GM18951 (cell line): ENCODE results near the gene RBM44.

Source experiments
- POLR2A ChIP-seq: IDR thresholded peaks from 4 replicates; pipeline ENCODE4 v1.6.1; 2011; ENCODE audit warnings: mild to moderate bottlenecking; ENCODE audit not compliant: insufficient read length, insufficient read depth; ENCODE audit errors: extremely low read depth
- in situ Hi-C: fragments of 300-500 bp; cut with MboI; formaldehyde crosslinking; loops from one replicate; pipeline ENCODE4 v1.12.0; 2022; ENCODE audit warnings: low sequenced_read_pairs, mixed read lengths, inconsistent platforms; ENCODE audit not compliant: unreplicated experiment

The RBM44 gene

GRCh38 chr2:237873897-237874551 lies 75.4 kb downstream of the RBM44 start:
- TF ChIP-seq POLR2A = no peak
- in situ Hi-C loops = no loop called here

GRCh38 chr2:237874585-237875161 lies 76.1 kb downstream of the RBM44 start:
- no peak for TF ChIP-seq POLR2A
- in situ Hi-C loops = no loop called here

GRCh38 chr2:237875256-237876060 lies 76.9 kb downstream of the RBM44 start:
- in situ Hi-C loops = no loop called here

GRCh38 chr2:237876061-237876526 lies 77.5 kb downstream of the RBM44 start:
- TF ChIP-seq POLR2A = no peak
- in situ Hi-C loops = no loop called here

More at GRCh38 chr2:237875256-237876060, 76.9 kb downstream of the RBM44 start:
- no peak for TF ChIP-seq POLR2A

GRCh38 chr2:237876532-237876931 lies 78.0 kb downstream of the RBM44 start:
- TF ChIP-seq POLR2A = no peak
- in situ Hi-C loops = no loop called here

- TF ChIP-seq POLR2A = no peak
- in situ Hi-C loops = no loop called here
These were observed 78.4 kb downstream of the RBM44 start for GRCh38 chr2:237876951-237877491.

GRCh38 chr2:237877576-237878307 lies 79.2 kb downstream of the RBM44 start:
- in situ Hi-C loops = no loop called here
- TF ChIP-seq POLR2A = no peak

- in situ Hi-C loops = no loop called here
- TF ChIP-seq POLR2A = no peak
These were observed 79.9 kb downstream of the RBM44 start for GRCh38 chr2:237878321-237879057.

- no peak for TF ChIP-seq POLR2A
- in situ Hi-C loops = no loop called here
These were observed 80.5 kb downstream of the RBM44 start for GRCh38 chr2:237879058-237879430.

- no peak for TF ChIP-seq POLR2A
- in situ Hi-C loops = no loop called here
These were observed 81.5 kb downstream of the RBM44 start for GRCh38 chr2:237879991-237880560.

- no peak for TF ChIP-seq POLR2A
- in situ Hi-C loops = no loop called here
These were observed 84.2 kb downstream of the RBM44 start for GRCh38 chr2:237882510-237883481.

GRCh38 chr2:237883951-237884446 lies 85.4 kb downstream of the RBM44 start:
- no peak for TF ChIP-seq POLR2A
- in situ Hi-C loops = no loop called here
